ES-I3 (cell line): ENCODE results near the gene OGDHL.

ENCODE experiments used
- H3K36me3 ChIP-seq: 2 replicates; pipeline ENCODE4 v1.6.1; 2013; ENCODE audit warnings: mild to moderate bottlenecking, low read length, control low read depth, moderate library complexity; ENCODE audit not compliant: insufficient read depth
- H3K4me1 ChIP-seq: 2 replicates; pipeline ENCODE4 v1.6.1; 2013; ENCODE audit warnings: mild to moderate bottlenecking, control low read depth, low read length; ENCODE audit not compliant: insufficient read depth
- H3K9ac ChIP-seq: 2 replicates; pipeline ENCODE4 v1.6.1; 2013; ENCODE audit warnings: low read depth, mild to moderate bottlenecking, low read length, moderate library complexity
- H3K9me3 ChIP-seq: 2 replicates; pipeline ENCODE4 v1.6.1; 2013; ENCODE audit warnings: mild to moderate bottlenecking, low read length, moderate library complexity; ENCODE audit not compliant: control insufficient read depth, insufficient read depth

The OGDHL gene

GRCh38 chr10:49707585-49707984 lies 54.5 kb downstream of the OGDHL start:
- Histone ChIP-seq H3K36me3 (no peaks in the 10 kb centered on the region), H3K9me3 (peaks cover 6% of the 10 kb centered on the region; the same call in 1 of the 2 replicates), H3K4me1 (no peaks in the 10 kb centered on the region), H3K9ac (no peak overlapping the region)

GRCh38 chr10:49700997-49701396 lies 61.1 kb downstream of the OGDHL start:
- H3K4me1 ChIP-seq: 0 out of 2 replicates have a peak, but pooled peaks cover 4% of the 10 kb centered on the region
- H3K9ac ChIP-seq: no peak overlapping the region
- peaks cover 6% of the 10 kb centered on the region; the same call in 1 of the 2 replicates for H3K9me3 ChIP-seq
- H3K36me3 ChIP-seq: no peaks in the 10 kb centered on the region

- H3K9me3 ChIP-seq: peaks cover 3% of the 10 kb centered on the region; the same call in 1 of the 2 replicates
- H3K36me3 ChIP-seq: no peaks in the 10 kb centered on the region
- 0 out of 2 replicates have a peak, but pooled peaks cover 4% of the 10 kb centered on the region for H3K4me1 ChIP-seq
- H3K9ac ChIP-seq: no peak overlapping the region
Observed at GRCh38 chr10:49700211-49700610, 61.9 kb downstream of the OGDHL start.

GRCh38 chr10:49698679-49699078 lies 63.4 kb downstream of the OGDHL start:
- Histone ChIP-seq H3K36me3 (no peaks in the 10 kb centered on the region), H3K4me1 (0 out of 2 replicates have a peak, but pooled peaks cover 4% of the 10 kb centered on the region), H3K9ac (no peak overlapping the region), H3K9me3 (no peaks in the 10 kb centered on the region)

GRCh38 chr10:49696311-49696710 lies 65.8 kb downstream of the OGDHL start:
- Histone ChIP-seq H3K36me3 (no peaks in the 10 kb centered on the region), H3K9ac (no peak overlapping the region), H3K4me1 (peaks cover 3% of the 10 kb centered on the region; the same call in 1 of the 2 replicates), H3K9me3 (no peaks in the 10 kb centered on the region)

- peaks cover 8% of the 10 kb centered on the region for H3K4me1 ChIP-seq
- no peaks in the 10 kb centered on the region for H3K36me3 ChIP-seq
- no peaks in the 10 kb centered on the region for H3K9me3 ChIP-seq
- no peak overlapping the region for H3K9ac ChIP-seq
Observed at GRCh38 chr10:49694466-49694865, 67.7 kb downstream of the OGDHL start.

- no peaks in the 10 kb centered on the region for H3K36me3 ChIP-seq
- peaks cover 22% of the 10 kb centered on the region for H3K4me1 ChIP-seq
- peaks cover 3% of the 10 kb centered on the region; the same call in 1 of the 2 replicates for H3K9me3 ChIP-seq
- no peak overlapping the region for H3K9ac ChIP-seq
Observed at GRCh38 chr10:49691588-49691987, 70.5 kb downstream of the OGDHL start.

GRCh38 chr10:49690698-49691356 lies 71.3 kb downstream of the OGDHL start:
- Histone ChIP-seq H3K36me3 (no peaks in the 10 kb centered on the region), H3K4me1 (peaks cover 22% of the 10 kb centered on the region), H3K9me3 (peaks cover 3% of the 10 kb centered on the region; the same call in 1 of the 2 replicates), H3K9ac (no peak overlapping the region)

GRCh38 chr10:49689882-49690510 lies 72.1 kb downstream of the OGDHL start:
- H3K9me3 ChIP-seq: peaks cover 3% of the 10 kb centered on the region; the same call in 1 of the 2 replicates

GRCh38 chr10:49688920-49689319 lies 73.2 kb downstream of the OGDHL start:
- H3K4me1 ChIP-seq: peaks cover 22% of the 10 kb centered on the region
- no peak overlapping the region for H3K9ac ChIP-seq
- H3K9me3 ChIP-seq: peaks cover 3% of the 10 kb centered on the region; the same call in 1 of the 2 replicates
- no peaks in the 10 kb centered on the region for H3K36me3 ChIP-seq

More at GRCh38 chr10:49689882-49690510, 72.1 kb downstream of the OGDHL start:
- Histone ChIP-seq H3K4me1 (peaks cover 22% of the 10 kb centered on the region), H3K36me3 (no peaks in the 10 kb centered on the region), H3K9ac (no peak overlapping the region)

GRCh38 chr10:49688261-49688846 lies 73.8 kb downstream of the OGDHL start:
- H3K36me3 ChIP-seq: no peaks in the 10 kb centered on the region
- H3K9ac ChIP-seq: no peak overlapping the region
- H3K4me1 ChIP-seq: peaks cover 22% of the 10 kb centered on the region
- peaks cover 3% of the 10 kb centered on the region; the same call in 1 of the 2 replicates for H3K9me3 ChIP-seq

GRCh38 chr10:49686651-49687050 lies 75.5 kb downstream of the OGDHL start:
- H3K9me3 ChIP-seq: peaks cover 3% of the 10 kb centered on the region; the same call in 1 of the 2 replicates
- H3K4me1 ChIP-seq: peaks cover 22% of the 10 kb centered on the region
- H3K36me3 ChIP-seq: no peaks in the 10 kb centered on the region
- no peak overlapping the region for H3K9ac ChIP-seq
